22Rv1 (cell line): ENCODE data around the gene SLC11A1.

Experiments used
- CTCF ChIP-seq: fragments of 450-650 bp; IDR thresholded peaks from 2 replicates; pipeline ENCODE4 v1.5.1; 2017; ENCODE audit warnings: mild to moderate bottlenecking
- ZFX ChIP-seq: fragments of 450-650 bp; IDR thresholded peaks from 2 replicates; pipeline ENCODE4 v1.6.1; 2017; ENCODE audit warnings: antibody characterized with exemption, borderline replicate concordance

DNA sequence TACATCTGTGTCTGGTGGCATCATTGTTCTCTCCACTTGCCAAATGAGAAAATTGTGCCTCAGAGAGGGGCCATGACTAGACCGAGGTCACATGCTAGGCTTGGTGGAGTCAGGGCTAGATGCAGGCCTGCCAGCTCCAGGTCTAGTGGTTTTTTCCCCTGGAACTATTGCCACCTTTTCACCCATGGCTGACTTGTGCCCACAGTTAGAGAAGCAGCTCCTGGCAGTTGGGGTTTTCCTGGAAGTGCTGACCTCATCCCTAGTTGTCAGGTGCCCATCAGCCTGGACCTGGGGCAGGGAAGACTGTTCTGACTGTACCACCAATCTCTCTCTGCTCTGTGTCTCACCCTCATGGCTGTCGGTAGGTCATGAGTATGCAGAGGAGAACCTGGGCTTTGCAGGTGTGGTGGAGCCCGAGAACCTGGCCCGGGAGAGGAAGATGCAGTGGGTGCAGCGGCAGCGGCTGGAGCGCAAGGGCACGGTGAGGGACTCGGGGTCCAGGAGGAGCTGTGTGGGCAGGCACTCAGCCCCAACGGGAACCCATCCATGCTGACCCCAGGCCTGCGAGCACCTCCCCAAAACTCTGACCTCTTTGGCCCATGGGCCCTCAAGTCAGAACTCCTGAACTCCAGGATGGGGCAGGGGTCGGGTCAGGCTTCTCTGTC lies 37.9 kb upstream of the SLC11A1 start:
- TF ChIP-seq CTCF (no peak), ZFX (no peak)
